Activated CD4-positive, alpha-beta T cell treated with anti-CD3 and anti-CD28 coated beads, Interleukin-2, amount 50 U/mL, for 48 hours (primary cell): Measurements from ENCODE around the gene PRSS8.
"Not testable (repeated sequence)": the region's sequence is repeated elsewhere in the genome, so short reads cannot be mapped to it uniquely, and the experiment has no call there.

Experiments
- DNase-seq, 2 experiments: peaks; one replicate each; pipeline ENCODE4 v3.0.0-alpha.2; 2020

PRSS8 gene

DNA sequence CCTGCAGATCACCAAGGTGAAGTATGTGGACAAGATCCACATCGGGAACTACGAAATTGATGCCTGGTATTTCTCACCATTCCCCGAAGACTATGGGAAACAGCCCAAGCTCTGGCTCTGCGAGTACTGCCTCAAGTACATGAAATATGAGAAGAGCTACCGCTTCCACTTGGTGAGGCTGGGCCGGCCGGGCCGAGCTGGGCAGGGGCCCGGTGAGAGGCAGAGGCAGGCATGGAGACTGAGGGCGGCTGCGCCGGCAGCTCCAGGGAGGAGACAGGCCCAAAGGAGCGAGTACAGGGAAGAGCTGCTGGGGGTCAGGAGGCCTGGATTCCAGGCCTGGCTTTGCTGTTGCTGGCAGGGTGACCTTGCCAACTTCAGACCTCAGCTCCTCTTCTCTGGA is 8.3 kb downstream of the PRSS8 start:
- DNase-seq = no peak

DNA sequence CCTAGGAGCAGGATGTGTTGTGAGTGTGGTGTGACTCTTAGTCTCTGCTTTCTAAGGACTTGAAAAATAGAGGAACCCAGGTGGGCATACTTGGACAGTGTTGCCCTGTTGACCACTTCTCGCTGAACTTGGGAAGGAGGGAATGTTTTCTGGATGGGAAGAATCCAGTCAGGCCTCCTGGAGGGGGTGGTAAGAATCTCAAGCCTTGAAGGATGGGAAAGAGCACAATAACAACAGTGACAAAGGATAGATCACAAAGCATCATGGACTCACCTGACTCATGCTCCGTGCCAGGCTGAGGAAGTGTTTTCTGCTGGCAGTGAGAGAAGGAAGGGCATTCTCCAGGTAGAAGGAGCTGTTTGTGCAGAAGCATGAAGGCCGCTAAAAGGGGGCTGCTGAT is 9.7 kb downstream of the PRSS8 start:
- DNase-seq = no peak

DNA sequence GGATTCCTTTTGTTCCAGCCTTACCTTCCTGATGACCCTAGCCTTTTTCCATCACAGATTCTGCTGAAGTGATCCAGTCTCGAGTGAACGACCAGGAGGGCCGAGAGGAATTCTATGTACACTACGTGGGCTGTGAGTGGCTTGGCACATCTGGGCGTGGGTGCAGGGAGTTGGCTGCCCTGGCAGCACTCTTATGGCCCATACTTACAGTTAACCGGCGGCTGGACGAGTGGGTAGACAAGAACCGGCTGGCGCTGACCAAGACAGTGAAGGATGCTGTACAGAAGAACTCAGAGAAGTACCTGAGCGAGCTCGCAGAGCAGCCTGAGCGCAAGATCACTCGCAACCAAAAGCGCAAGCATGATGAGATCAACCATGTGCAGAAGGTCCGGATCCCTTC is 15.4 kb downstream of the PRSS8 start:
- DNase-seq = no peak

DNA sequence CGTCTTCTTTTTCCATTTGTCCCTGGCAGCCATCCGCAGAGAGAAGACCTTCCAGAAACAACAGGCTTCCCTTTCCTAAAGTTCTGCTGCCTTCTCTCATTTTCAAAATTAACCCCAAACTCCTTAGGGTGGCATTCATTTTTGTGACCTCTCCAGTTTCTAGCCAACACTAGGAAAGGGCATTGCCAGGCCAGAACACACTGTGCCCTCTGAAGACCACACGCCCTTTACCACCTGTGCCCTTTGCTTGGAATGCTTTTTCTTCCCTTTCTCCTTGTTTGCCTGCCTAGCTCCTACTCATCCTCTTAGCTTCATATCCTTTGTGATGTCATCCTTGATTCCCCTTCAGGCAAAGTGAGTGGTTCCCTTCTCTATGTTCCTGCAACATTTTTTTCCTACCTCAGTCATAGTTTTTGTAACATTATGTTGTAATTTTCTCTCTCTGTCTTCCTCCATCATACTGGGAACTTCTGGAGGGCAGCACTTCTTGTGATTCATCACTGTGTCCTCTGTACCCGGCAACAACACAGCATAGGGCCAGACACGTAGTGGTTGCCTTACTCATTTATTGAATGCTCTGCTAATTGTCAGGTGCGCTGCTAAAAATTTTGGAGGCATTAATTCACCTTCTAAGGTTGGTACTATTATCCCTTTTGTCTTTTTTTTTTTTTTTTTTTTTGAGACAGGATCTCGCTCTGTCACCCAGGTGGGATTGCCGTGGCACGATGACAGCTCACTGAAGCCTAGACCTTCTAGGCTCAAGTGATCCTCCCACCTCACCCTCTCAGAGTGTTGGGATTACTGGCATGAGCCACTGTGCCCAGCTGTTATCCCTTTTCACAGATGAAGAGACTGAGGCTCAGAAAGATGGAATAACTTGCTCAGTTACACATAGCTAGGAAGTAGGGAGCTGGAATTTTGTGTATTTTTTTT is 17.0 kb downstream of the PRSS8 start:
- no peak for DNase-seq

DNA sequence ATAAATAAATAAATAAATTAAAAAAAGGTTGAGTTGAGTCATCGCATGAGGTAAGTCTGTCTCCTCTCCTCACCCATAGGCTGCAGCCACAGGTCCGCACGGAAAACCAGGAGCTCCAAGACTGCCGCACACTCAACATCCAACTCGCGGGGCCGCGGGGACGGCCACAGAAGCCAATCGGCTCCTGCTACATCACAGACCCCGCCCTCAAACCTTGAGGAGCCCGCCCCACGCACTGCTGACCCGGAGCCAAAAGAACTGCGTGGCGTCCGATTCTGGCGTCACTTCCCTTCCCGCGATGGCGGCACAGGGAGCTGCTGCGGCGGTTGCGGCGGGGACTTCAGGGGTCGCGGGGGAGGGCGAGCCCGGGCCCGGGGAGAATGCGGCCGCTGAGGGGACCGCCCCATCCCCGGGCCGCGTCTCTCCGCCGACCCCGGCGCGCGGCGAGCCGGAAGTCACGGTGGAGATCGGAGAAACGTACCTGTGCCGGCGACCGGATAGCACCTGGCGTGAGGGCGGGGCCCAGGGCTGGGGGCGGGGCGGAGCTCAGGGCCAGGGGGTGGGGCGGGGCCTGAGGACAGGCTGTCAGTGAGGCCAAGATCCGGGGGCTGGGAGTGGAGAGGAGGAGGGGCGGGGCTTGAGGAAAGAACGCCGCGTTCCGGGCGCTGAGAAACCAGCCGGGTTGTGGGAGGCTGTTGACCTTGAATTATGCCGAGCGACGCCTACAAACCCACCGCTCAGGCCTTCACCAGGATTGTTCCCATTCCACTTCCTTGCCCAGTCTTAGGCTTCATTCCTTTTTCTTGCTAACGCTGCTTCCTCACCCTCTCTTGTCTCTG is 17.9 kb downstream of the PRSS8 start, which contains the start of gene KAT8:
KAT8 (plus strand) TSS at position 281 of the 839 bp plus-strand sequence; CDS start at position 299, 18 bp downstream.
- DNase-seq = peak; percentile 98 to 99

DNA sequence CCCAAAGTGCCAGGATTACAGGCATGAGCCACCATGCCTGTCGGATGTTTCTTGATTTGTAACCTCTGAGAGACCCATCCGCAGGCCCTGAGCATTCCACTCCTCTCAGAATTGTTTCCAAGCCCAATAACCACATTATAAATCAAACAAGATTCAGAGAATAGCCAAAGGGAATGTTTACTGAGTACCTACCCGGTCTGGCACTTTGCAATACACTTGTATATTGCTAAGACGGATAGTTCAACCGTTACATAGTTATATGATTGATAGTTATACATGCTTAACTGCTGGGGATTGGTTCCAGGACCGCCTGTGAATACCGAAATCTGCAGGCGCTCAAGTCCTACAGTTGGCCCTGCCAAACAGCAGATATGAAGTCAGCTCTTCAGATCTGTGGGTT is 21.1 kb downstream of the PRSS8 start:
- no peak for DNase-seq

DNA sequence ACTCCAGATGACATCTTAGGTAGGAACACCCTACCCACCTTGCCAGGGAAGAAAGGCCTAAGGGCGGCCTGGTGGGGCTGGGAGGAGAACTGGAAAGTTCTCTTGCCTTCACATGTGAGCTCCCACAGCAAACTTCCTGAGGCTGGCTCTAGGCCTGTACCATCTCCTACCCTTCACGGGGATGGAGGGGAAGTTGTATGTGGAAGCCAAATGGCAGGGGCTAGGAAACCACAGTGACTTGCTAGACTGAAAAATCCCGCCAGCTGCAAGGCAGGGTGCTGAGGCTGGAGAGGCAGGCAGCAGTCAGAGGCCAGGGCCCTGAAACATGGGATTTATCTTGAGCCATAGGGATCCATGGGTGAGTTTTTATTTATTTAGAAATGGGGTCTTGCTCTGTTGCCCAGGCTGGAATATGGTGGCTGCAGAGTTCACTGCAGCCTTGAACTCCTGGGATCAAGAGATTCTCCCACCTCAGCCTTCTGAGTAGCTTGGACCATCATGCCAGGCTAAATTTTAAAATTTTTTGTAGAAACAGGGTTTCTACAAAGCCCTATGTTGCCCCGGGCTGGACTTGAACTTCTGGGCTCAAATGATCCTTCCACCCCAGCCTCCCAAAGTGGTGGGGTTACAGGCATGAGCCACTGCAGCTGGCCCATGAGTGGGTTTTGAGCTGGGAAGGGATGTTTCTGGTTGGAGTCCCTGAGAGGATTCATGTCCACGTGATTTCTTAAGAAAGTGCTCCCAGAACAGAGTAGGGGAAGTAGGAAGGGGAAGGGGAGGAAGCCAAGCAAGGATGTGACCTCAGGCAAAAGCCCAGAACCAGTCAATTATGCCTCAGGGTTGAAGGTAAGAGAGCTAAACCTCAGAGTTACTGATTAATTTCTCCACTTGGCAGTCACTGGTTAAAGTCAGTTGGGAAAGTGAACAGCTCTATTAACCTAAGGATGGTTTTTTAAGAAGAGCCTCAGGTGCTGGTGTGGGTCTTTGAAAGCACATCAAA is 22.1 kb downstream of the PRSS8 start:
- no peak for DNase-seq

DNA sequence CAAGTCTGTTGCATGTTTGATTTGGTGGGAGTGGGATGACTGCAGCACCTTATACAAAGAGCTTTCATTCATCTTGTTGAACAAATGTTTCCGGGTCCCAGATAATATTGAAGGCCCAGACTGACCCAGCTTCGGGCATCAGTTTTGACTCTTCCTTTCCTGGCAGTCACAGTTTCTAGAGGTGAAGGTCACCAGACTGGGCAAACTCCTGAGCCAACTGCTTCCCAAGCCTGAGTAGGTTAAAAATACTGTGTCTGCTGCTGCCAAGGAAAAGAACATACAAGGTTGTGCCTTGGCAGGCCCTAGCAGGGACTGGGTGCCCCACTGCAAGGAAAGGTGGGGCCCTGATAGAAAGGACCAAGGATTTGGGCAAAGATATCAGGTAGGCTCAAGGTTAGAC is 22.8 kb downstream of the PRSS8 start:
- no peak for DNase-seq

DNA sequence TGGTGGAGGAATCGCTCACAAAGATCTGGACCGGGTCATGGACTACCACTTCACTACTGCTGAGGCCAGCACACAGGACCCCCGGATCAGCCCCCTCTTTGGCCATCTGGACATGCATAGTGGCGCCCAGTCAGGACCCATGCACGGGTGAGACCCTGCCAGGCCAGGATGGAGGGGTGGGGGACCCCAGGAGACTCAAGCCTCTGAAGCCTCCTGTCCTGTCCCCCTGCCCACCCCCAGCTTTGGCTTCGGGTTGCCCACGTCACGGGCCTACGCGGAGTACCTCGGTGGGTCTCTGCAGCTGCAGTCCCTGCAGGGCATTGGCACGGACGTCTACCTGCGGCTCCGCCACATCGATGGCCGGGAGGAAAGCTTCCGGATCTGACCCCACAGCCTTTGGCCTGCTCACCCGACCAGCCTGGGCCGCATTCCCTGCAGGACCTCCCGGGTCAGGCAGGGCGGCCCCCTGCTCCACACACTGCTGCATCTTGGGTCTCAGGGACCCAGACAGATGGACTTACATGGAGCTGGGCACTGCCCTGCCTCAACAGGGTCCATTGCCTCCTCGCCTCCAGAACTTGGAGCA is 23.6 kb downstream of the PRSS8 start:
- no peak for DNase-seq

DNA sequence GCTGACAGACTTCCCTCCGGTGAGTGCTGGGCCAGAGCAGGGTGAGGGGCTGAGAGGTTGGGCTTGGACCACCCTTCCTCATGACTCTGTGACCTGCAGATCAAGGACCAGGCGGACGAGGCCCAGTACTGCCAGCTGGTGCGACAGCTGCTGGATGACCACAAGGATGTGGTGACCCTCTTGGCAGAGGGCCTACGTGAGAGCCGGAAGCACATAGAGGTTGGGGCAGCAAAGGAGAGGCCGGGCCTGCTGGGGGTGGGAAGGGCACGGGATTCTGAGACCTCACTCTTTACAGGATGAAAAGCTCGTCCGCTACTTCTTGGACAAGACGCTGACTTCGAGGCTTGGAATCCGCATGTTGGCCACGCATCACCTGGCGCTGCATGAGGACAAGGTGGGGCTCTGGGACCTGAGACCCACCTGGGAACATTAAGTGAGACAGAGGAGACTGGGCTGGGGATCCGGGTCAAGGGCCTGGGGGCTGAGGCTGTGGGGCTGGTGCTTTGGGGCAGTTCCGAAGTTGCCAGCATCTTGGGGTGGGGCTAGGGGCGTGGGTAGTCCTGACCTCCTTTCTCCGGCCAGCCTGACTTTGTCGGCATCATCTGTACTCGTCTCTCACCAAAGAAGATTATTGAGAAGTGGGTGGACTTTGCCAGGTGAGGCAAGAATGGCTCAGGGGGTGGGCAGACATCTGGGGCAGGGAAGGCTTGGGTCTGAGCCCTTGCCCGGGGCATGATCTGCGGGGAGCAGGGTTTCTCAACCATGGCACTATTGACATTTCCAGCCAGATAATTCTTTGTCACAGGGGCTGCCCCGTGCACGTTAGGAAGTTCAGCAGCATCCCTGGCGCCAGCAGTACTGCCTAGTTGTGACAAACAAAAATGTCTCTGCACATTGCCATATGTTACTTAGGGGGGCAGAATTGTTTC is 25.2 kb downstream of the PRSS8 start:
- no peak for DNase-seq

DNA sequence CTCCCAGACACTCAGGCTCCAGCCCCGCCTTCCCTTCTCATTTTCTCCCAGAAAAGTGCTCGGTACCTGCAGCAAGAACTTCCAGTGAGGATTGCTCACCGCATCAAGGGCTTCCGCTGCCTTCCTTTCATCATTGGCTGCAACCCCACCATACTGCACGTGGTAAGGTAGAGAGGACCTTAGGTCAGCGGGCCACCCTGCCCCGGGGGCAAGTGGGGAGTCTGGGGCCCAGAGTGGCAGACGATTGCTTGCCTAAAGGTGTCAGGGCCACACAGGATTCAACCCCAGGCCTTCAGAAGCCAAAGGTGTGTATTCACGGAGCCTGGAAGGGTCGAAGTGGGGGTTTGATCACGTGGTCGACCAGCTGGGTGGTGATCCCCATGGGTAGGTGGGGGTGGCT is 25.9 kb downstream of the PRSS8 start:
- DNase-seq = no peak

DNA sequence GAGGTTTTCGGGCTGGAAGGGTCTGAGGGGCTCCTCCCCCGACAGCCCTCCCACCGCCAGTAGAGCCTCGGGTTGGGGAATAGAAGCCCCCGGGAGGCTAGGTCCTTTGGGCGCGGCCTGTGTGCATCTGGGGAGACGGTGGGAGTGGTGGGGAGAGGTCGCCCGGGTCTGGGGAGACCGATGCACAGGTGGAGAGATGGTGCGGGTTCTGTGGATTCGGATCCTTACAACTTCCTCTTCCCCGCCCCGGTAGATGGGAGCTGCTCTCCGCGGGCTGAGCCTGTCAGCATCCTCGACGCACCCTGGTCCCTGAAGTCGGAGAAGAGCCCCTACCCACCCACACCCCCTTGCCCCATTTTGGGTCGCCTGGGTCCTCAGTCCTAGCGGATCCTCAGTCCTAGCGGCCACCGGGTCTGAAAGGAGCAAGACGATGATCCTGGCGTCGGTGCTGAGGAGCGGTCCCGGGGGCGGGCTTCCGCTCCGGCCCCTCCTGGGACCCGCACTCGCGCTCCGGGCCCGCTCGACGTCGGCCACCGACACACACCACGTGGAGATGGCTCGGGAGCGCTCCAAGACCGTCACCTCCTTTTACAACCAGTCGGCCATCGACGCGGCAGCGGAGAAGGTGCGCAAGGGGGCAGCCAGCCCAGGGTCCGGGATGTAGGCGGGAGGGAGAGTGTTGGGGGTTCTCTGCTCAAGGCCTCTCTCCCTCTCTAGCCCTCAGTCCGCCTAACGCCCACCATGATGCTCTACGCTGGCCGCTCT is 26.6 kb downstream of the PRSS8 start:
- DNase-seq = no peak

DNA sequence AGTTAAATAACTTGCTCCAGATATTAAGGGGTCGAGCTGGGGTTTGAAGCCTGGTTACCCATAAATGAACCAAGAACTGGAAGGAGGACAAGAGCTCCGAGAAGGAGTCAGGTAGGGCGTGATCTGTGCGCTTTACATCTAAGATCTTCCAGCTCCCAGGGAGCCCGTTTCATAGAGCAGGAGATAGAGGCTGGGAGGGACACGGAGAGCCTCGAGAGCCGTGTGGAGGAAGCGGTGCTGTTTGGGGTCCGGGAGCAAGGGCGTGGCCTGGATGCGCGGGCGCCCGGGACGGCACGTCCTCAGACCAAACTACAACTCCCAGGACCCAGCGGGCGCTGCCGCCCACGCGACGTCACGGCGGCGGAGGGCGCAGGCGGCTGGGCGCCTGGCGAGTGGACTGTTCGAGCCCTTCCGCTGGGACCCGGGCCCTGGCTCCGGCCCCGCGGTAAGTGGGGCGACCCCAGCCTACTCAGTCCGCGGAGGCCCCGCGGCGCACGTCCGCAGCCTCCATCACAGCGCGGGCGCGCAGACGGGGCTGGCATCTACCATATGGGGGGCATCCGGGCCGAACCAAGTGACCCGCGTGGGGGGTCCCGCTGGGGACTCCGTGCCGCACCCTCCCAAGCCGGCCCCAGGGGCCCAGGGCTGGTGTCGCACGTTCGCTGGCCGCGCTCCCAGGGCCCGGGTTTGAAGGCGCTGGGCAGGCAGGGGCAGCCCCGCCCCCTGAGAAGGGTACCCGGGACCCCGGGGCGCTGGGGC is 27.3 kb downstream of the PRSS8 start, which contains the start of gene BCKDK:
BCKDK (plus strand) TSS at position 352 of the 759 bp plus-strand sequence. CDS start 838 bp downstream, outside the sequence.
- DNase-seq = peak; percentile 84 to 89

DNA sequence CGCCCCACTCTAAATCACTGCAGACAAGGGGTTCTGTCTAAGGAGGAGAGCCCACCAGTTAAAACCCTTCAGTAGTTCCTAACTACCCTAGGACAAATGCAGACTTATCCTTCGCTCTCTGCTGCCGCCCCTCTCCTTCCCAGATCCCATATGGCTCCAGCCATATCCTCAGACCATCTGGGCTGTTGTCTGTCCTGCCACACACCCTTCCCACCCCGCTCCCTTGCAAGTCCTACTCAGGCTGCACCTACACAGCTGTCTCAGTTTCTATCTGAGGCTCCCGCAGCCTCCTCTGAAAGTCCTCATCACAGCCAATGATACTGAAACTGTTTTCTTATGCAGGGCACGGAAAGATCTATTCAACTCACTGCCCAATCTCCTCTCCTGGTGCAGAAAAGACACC is 28.1 kb downstream of the PRSS8 start:
- peak; percentile 56 to 70 for DNase-seq

DNA sequence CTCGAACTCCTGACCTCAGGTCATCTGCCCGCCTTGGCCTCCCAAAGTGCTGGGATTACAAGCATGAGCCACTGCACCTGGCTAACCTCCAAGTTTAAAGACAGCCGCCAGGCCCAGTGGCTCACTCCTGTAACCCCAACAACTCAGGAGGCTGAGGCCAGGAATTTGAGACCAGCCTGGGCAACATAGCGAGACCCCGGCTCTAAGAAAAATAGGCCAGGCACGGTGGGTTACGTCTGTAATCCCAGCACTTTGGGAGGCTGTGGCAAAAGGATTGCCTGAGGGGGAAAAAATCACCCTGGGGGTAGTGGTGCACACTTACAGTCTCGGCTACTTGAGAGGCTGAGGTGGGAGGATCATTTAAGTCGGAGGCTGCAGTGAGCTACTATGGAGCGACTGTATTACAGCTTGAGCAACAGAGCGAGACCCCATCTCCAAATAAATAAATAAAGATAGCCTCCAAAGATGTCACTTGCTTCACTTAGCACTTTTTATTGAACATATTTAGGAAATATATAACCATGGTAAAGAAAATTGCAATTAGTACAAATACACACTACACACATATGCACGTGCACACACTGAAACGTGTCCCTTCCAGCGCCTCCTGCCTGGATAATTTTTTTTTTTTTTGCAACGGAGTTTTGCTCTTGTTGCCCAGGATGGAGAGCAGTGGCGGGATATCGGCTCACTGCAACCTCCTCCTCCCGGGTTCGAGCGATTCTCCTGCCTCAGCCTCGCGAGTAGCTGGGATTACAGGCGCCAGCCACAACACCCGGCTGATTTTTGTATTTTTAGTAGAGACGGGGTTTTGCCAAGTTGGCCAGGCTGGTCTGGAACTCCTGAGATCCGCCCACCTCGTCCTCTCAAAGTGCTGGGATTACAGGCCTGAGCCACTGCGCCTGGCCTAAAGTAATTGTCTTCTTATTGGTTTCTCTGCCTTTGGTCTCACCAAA is 28.7 kb downstream of the PRSS8 start:
- no peak for DNase-seq

DNA sequence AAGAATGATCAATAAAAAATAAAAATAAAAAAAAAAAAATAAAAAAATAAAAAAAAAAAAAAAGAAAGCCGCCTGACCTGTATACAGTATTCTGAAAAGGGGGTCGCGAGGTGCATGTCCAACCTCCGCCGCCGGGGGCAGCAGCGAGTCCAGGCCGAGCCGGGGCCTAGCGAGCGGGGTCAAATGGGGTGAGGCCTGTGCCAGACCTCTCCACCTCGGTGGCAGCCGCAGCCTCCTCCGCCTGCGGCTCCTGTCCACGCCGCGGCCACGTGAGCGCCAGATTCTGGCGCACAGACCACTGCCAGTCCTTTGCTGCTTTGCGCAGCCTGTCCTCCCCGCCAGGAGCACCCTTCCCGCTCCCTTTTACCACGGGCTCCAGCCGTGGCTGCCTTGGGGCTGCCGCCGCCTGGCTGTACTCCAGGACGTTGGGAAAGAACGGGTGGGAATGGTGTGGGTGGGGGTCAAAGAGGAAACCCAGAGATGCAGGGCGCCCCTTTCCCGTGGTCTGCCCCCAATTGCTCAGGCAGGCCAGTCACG is 29.8 kb downstream of the PRSS8 start:
- DNase-seq = peak; percentile 90 to 91

DNA sequence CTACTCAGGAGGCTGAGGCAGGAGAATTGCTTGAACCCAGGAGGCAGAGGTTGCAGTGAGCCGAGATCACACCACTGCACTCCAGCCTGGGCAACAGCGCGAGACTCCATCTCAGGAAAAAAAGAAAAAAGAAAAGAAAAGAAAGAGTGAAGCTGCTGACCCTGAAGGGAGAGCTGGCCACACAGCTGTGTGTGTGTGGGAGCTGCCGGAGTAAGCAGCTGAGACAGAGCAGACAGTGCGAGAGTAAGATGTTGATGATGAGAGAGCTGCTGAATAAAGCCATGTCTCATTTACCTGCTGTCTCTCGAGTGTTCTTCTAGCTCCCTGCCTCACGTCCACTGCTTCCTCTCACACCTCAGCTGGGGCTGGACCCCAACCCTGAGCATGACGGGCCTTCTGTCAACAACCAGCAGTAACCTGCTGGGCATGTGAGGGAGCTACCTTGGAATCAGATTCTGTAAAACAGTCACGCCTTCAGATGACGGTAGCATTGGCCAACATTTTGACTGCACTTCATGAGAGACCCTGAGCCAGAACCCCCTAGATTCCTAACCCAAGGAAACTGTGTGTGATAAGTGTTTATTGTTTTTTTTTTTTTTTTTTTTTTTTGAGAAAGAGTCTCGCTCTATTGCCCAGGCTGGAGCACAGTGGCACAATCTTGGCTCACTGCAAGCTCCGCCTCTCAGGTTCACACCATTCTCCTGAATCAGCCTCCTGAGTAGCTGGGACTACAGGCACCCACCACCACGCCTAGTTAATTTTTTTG is 34.5 kb downstream of the PRSS8 start:
- DNase-seq = not testable (repeated sequence)
